Neural cell (in vitro differentiated cells): Measurements from ENCODE around the gene UNKL.

Experiments
- CTCF ChIP-seq: fragments of 450-650 bp; IDR thresholded peaks from 2 replicates; pipeline ENCODE4 v1.5.1; 2014; ENCODE audit warnings: antibody characterized with exemption, mild to moderate bottlenecking, moderate library complexity; ENCODE audit not compliant: poor library complexity, severe bottlenecking
- EZH2 ChIP-seq: fragments of 200-600, 300-800 bp; shearing (Covaris generic), sonication (generic); IDR thresholded peaks from 2 replicates; pipeline ENCODE4 v1.6.1; 2014; ENCODE audit warnings: antibody characterized with exemption, low read length, borderline replicate concordance, mild to moderate bottlenecking; ENCODE audit not compliant: insufficient read depth, poor library complexity, severe bottlenecking

GRCh38 chr16:1430214-1430758, 15.8 kb upstream of the UNKL start:
- TF ChIP-seq CTCF (no peak), EZH2 (no peak)
